NT2/D1 (cell line): ENCODE results near the gene NRCAM.

Experiments used
- DNase-seq: peaks from one replicate; pipeline ENCODE4 v3.0.0-alpha.2; 2011; ENCODE audit warnings: low read depth, low spot score
- H3K27me3 ChIP-seq: 2 replicates; pipeline ENCODE4 v1.6.0; 2011; ENCODE audit warnings: mild to moderate bottlenecking; ENCODE audit not compliant: insufficient read length, insufficient read depth
- H3K36me3 ChIP-seq: 2 replicates; pipeline ENCODE4 v1.6.1; 2011; ENCODE audit warnings: mild to moderate bottlenecking, low read length, mixed read lengths; ENCODE audit not compliant: insufficient read depth, insufficient read length
- H3K4me1 ChIP-seq: 2 replicates; pipeline ENCODE4 v1.5.1; 2011; ENCODE audit not compliant: insufficient read depth, insufficient read length
- H3K4me3 ChIP-seq: 2 replicates; pipeline ENCODE4 v1.5.1; 2011; ENCODE audit warnings: low read depth; ENCODE audit not compliant: insufficient read length
- H3K9ac ChIP-seq: 2 replicates; pipeline ENCODE4 v1.6.0; 2011; ENCODE audit warnings: low read depth; ENCODE audit not compliant: insufficient read length
- H3K9me3 ChIP-seq: 2 replicates; pipeline ENCODE4 v1.5.1; 2011; ENCODE audit warnings: mild to moderate bottlenecking, low read length; ENCODE audit not compliant: insufficient read depth
- SUZ12 ChIP-seq: IDR thresholded peaks from 2 replicates; pipeline ENCODE4 v1.6.1; 2011; ENCODE audit not compliant: insufficient read length, insufficient read depth; ENCODE audit errors: extremely low read depth
- YY1 ChIP-seq: IDR thresholded peaks from 2 replicates; pipeline ENCODE4 v1.6.1; 2011; ENCODE audit not compliant: insufficient read length, insufficient read depth
- ZNF274 ChIP-seq: IDR thresholded peaks from 2 replicates; pipeline ENCODE4 v1.6.1; 2011; ENCODE audit warnings: mild to moderate bottlenecking, low read depth, low read length

Gene NRCAM

GRCh38 chr7:108322925-108323832, 133.1 kb downstream of the NRCAM start:
- H3K27me3 ChIP-seq: no peaks in the 10 kb centered on the region
- DNase-seq: no peak
- H3K4me1 ChIP-seq: no peaks in the 10 kb centered on the region
- H3K9ac ChIP-seq: no peak overlapping the region
- H3K4me3 ChIP-seq: no peak overlapping the region
- TF ChIP-seq ZNF274 (no peak), YY1 (no peak), SUZ12 (no peak)
- no peaks in the 10 kb centered on the region for H3K9me3 ChIP-seq
- no peaks in the 10 kb centered on the region for H3K36me3 ChIP-seq

GRCh38 chr7:108322046-108322445, 134.2 kb downstream of the NRCAM start:
- no peak overlapping the region for H3K4me3 ChIP-seq
- H3K9me3 ChIP-seq: no peaks in the 10 kb centered on the region
- H3K4me1 ChIP-seq: no peaks in the 10 kb centered on the region
- TF ChIP-seq ZNF274: no peak
- no peak for TF ChIP-seq SUZ12
- no peak for TF ChIP-seq YY1
- H3K9ac ChIP-seq: no peak overlapping the region
- H3K36me3 ChIP-seq: no peaks in the 10 kb centered on the region
- DNase-seq: no peak
- no peaks in the 10 kb centered on the region for H3K27me3 ChIP-seq

- Histone ChIP-seq H3K9me3 (no peaks in the 10 kb centered on the region), H3K27me3 (no peaks in the 10 kb centered on the region), H3K36me3 (no peaks in the 10 kb centered on the region), H3K4me1 (no peaks in the 10 kb centered on the region), H3K9ac (no peak overlapping the region), H3K4me3 (no peak overlapping the region)
- no peak for TF ChIP-seq ZNF274
- TF ChIP-seq YY1: no peak
- TF ChIP-seq SUZ12: no peak
- DNase-seq: no peak
Measured at GRCh38 chr7:108321359-108321758, 134.9 kb downstream of the NRCAM start.

- DNase-seq: no peak
- Histone ChIP-seq H3K36me3 (no peaks in the 10 kb centered on the region), H3K9me3 (no peaks in the 10 kb centered on the region), H3K9ac (no peak overlapping the region), H3K4me1 (no peaks in the 10 kb centered on the region), H3K27me3 (no peaks in the 10 kb centered on the region), H3K4me3 (no peak overlapping the region)
- TF ChIP-seq ZNF274 (no peak), SUZ12 (no peak), YY1 (no peak)
Measured at GRCh38 chr7:108316708-108317107, 139.5 kb downstream of the NRCAM start.

- Histone ChIP-seq H3K36me3 (no peaks in the 10 kb centered on the region), H3K9ac (no peak overlapping the region), H3K9me3 (no peaks in the 10 kb centered on the region), H3K4me1 (no peaks in the 10 kb centered on the region), H3K27me3 (no peaks in the 10 kb centered on the region), H3K4me3 (no peak overlapping the region)
- TF ChIP-seq YY1 (no peak), SUZ12 (no peak), ZNF274 (no peak)
- DNase-seq: no peak
Measured at GRCh38 chr7:108314551-108314950, 141.7 kb downstream of the NRCAM start.

GRCh38 chr7:108314049-108314448, 142.2 kb downstream of the NRCAM start:
- no peak for TF ChIP-seq ZNF274
- TF ChIP-seq SUZ12: no peak
- no peak for TF ChIP-seq YY1

GRCh38 chr7:108313086-108313485, 143.2 kb downstream of the NRCAM start:
- Histone ChIP-seq H3K4me3 (no peak overlapping the region), H3K9ac (no peak overlapping the region), H3K9me3 (no peaks in the 10 kb centered on the region), H3K36me3 (no peaks in the 10 kb centered on the region), H3K27me3 (no peaks in the 10 kb centered on the region), H3K4me1 (no peaks in the 10 kb centered on the region)
- DNase-seq: no peak
- TF ChIP-seq SUZ12 (no peak), YY1 (no peak), ZNF274 (no peak)

More at GRCh38 chr7:108314049-108314448, 142.2 kb downstream of the NRCAM start:
- H3K9ac ChIP-seq: no peak overlapping the region
- H3K4me3 ChIP-seq: no peak overlapping the region
- no peaks in the 10 kb centered on the region for H3K9me3 ChIP-seq
- DNase-seq: no peak
- H3K27me3 ChIP-seq: no peaks in the 10 kb centered on the region
- no peaks in the 10 kb centered on the region for H3K4me1 ChIP-seq
- no peaks in the 10 kb centered on the region for H3K36me3 ChIP-seq
